HCT116 (cell line): ENCODE measurements around the gene CRYGN. TPM values are rescaled to one million over a fixed set of nuclear protein-coding genes. Genes with fewer than 3 reads are reported as not detected.

Experiments
- ATAC-seq: fragments of 200-7000 bp; cut with Tn5 transposase; 2 replicates; pipeline ENCODE4 v1.9.1; 2020; ENCODE audit warnings: mild to moderate bottlenecking, moderate library complexity
- BruUV-seq: library from RNA; stranded (reverse); fragments of 400-500 nt; replicated peaks from 2 replicates; lab custom pipeline; 2021; lab: Mats Ljungman, UMichigan
- CTCF ChIA-PET: fragments of 300-600 bp; sonication (Branson Sonifier 250); formaldehyde crosslinking; loops from one replicate; lab custom pipeline; 2021; ENCODE audit warnings: antibody characterized with exemption; lab: Charles Lee
- POLR2A ChIA-PET: fragments of 300-600, 350-600 bp; sonication (Branson Sonifier 250); formaldehyde crosslinking; loops from one replicate; lab custom pipeline; 2021; ENCODE audit warnings: antibody characterized with exemption; lab: Charles Lee
- RAD21 ChIA-PET, 2 experiments: fragments of 300-600 bp; sonication (Branson Sonifier 250); formaldehyde crosslinking; loops; one replicate each; lab custom pipeline; 2023; ENCODE audit warnings: low total read pairs in 2 of 2; ENCODE audit not compliant: uncharacterized antibody in 2 of 2, unreplicated experiment in 2 of 2, low non-redundant PET in 1 of 2; lab: Charles Lee
- DNase-seq: peaks from one replicate; pipeline ENCODE4 v3.0.0-alpha.2; 2010; ENCODE audit warnings: low read depth, low spot score
- H2AFZ ChIP-seq: fragments of 200-600 bp; shearing (Covaris generic), sonication (generic); 2 replicates; pipeline ENCODE4 v1.6.1; 2017; ENCODE audit warnings: low read depth, mixed run types, mixed read lengths, antibody characterized with exemption, low read length; ENCODE audit not compliant: poor library complexity, severe bottlenecking
- H3K27ac ChIP-seq: 2 replicates; pipeline ENCODE4 v1.5.1; 2012; ENCODE audit warnings: low read depth, low read length
- H3K27me3 ChIP-seq: fragments of 200-600 bp; sonication (generic); 2 replicates; pipeline ENCODE4 v1.6.1; 2016; ENCODE audit warnings: mixed run types, low read length, mixed read lengths; ENCODE audit not compliant: insufficient read depth
- H3K36me3 ChIP-seq, 2 experiments: fragments of 200-500 bp in 1 of 2; fragments of 200-600 bp in 1 of 2; sonication (Bioruptor generic) in 1 of 2; sonication (generic) in 1 of 2; 2 replicates each; pipeline versions ENCODE4 v1.5.1 to v1.6.1; 2014 to 2016; ENCODE audit warnings: low read length in 2 of 2, inconsistent platforms in 1 of 2, mixed read lengths in 1 of 2, mixed run types in 1 of 2; ENCODE audit not compliant: insufficient read depth in 2 of 2, control insufficient read depth in 1 of 2
- H3K4me1 ChIP-seq, 2 experiments: fragments of 200-600 bp in 1 of 2; sonication (generic) in 1 of 2; 2 replicates each; pipeline versions ENCODE4 v1.5.1 to v1.6.1; 2012 to 2017; ENCODE audit warnings: low read length in 2 of 2, inconsistent platforms in 1 of 2, mild to moderate bottlenecking in 1 of 2, mixed read lengths in 1 of 2, mixed run types in 1 of 2, moderate library complexity in 1 of 2; ENCODE audit not compliant: insufficient read depth in 2 of 2, control insufficient read depth in 1 of 2
- H3K4me2 ChIP-seq: fragments of 200-600 bp; sonication (generic); 2 replicates; pipeline ENCODE4 v1.6.1; 2017; ENCODE audit warnings: mixed run types, low read length, mixed read lengths
- H3K4me3 ChIP-seq, 2 experiments: fragments of 200-600 bp in 1 of 2; sonication (generic) in 1 of 2; replicated peaks in 1 of 2; 2 replicates each; pipeline ENCODE4 v1.5.1; 2011 to 2016; ENCODE audit warnings: low read length in 2 of 2, control low read depth in 1 of 2, low read depth in 1 of 2, mild to moderate bottlenecking in 1 of 2, mixed read lengths in 1 of 2, mixed run types in 1 of 2
- H3K79me2 ChIP-seq: fragments of 200-600 bp; sonication (generic); 2 replicates; pipeline ENCODE4 v1.6.1; 2017; ENCODE audit warnings: mild to moderate bottlenecking, mixed run types, low read length, moderate library complexity, mixed read lengths; ENCODE audit not compliant: insufficient read depth
- H3K9ac ChIP-seq: fragments of 200-600 bp; sonication (generic); 2 replicates; pipeline ENCODE4 v1.6.1; 2016; ENCODE audit warnings: low read length, mixed read lengths
- H3K9me2 ChIP-seq: fragments of 200-600 bp; sonication (generic), shearing (Covaris generic); 2 replicates; pipeline ENCODE4 v1.6.1; 2017; ENCODE audit warnings: mixed run types, mild to moderate bottlenecking, moderate library complexity; ENCODE audit not compliant: insufficient read depth
- H3K9me3 ChIP-seq, 2 experiments: fragments of 200-500 bp in 1 of 2; fragments of 200-600 bp in 1 of 2; sonication (Bioruptor generic) in 1 of 2; sonication (generic) in 1 of 2; 2 replicates each; pipeline ENCODE4 v1.6.1; 2014 to 2017; ENCODE audit warnings: low read length in 2 of 2, mixed read lengths in 2 of 2, inconsistent platforms in 1 of 2, low read depth in 1 of 2, mild to moderate bottlenecking in 1 of 2, mixed run types in 1 of 2, moderate library complexity in 1 of 2; ENCODE audit not compliant: control insufficient read depth in 1 of 2, insufficient read depth in 1 of 2
- H4K20me1 ChIP-seq: fragments of 200-600 bp; sonication (generic), shearing (Covaris generic); 2 replicates; pipeline ENCODE4 v1.6.1; 2017; ENCODE audit warnings: mixed run types, mild to moderate bottlenecking, moderate library complexity; ENCODE audit not compliant: insufficient read depth
- CEBPB ChIP-seq: IDR thresholded peaks from 2 replicates; pipeline ENCODE4 v1.6.1; 2012; ENCODE audit warnings: low read depth
- EZH2 ChIP-seq: fragments of 200-600 bp; sonication (generic); IDR thresholded peaks from 2 replicates; pipeline ENCODE4 v1.6.1; 2017; ENCODE audit warnings: antibody characterized with exemption, mixed run types
- EZH2phosphoT487 ChIP-seq: fragments of 200-600 bp; IDR thresholded peaks from 2 replicates; pipeline ENCODE4 v1.6.1; 2018; ENCODE audit warnings: antibody characterized with exemption, borderline replicate concordance
- POLR2A ChIP-seq: IDR thresholded peaks from 2 replicates; pipeline ENCODE4 v1.7.0; 2011; ENCODE audit warnings: borderline replicate concordance; ENCODE audit not compliant: insufficient read depth, insufficient read length; ENCODE audit errors: extremely low read depth
- POLR2AphosphoS5 ChIP-seq: IDR thresholded peaks from 2 replicates; pipeline ENCODE4 v1.6.1; 2011; ENCODE audit warnings: mild to moderate bottlenecking, low read depth, low read length, moderate library complexity
- RAD21 ChIP-seq: IDR thresholded peaks from 2 replicates; pipeline ENCODE4 v1.6.1; 2012; ENCODE audit warnings: low read depth, mild to moderate bottlenecking
- SP1 ChIP-seq: IDR thresholded peaks from 2 replicates; pipeline ENCODE4 v1.6.1; 2012; ENCODE audit warnings: low read depth
- YY1 ChIP-seq: IDR thresholded peaks from 2 replicates; pipeline ENCODE4 v1.6.1; 2011; ENCODE audit warnings: low read length, low read depth, moderate library complexity, mild to moderate bottlenecking; ENCODE audit not compliant: insufficient replicate concordance; ENCODE audit errors: extremely low read depth
- ZFX ChIP-seq: fragments of 450-650 bp; IDR thresholded peaks from 2 replicates; pipeline ENCODE4 v1.6.1; 2017
- ZNF274 ChIP-seq: fragments of 200-500 bp; sonication (Bioruptor generic); IDR thresholded peaks from 2 replicates; pipeline ENCODE4 v1.6.1; 2014; ENCODE audit warnings: mild to moderate bottlenecking, low read depth, low read length, inconsistent platforms
- intact Hi-C: fragments of 100-400 bp; cut with micrococcal nuclease; formaldehyde crosslinking; loops from 2 replicates; pipeline ENCODE4 v1.10.0; 2022
- total RNA-seq: library from RNA; stranded (reverse); gene quantifications from one replicate; pipeline ENCODE4 v1.2.1, GENCODE V29; 2021; ENCODE audit not compliant: unreplicated experiment
- TF ChIP-seq, protein P1 (sequence below): IDR thresholded peaks from 2 replicates; pipeline ENCODE4 v1.6.1; 2012
- TF ChIP-seq, protein P2 (sequence below): IDR thresholded peaks from 2 replicates; pipeline ENCODE4 v1.6.1; 2011; ENCODE audit warnings: mild to moderate bottlenecking, low read length, moderate library complexity; ENCODE audit not compliant: insufficient replicate concordance; ENCODE audit errors: extremely low read depth

The CRYGN gene
- total RNA-seq, 1 experiment from 2014 or later, result not detected

DNA sequence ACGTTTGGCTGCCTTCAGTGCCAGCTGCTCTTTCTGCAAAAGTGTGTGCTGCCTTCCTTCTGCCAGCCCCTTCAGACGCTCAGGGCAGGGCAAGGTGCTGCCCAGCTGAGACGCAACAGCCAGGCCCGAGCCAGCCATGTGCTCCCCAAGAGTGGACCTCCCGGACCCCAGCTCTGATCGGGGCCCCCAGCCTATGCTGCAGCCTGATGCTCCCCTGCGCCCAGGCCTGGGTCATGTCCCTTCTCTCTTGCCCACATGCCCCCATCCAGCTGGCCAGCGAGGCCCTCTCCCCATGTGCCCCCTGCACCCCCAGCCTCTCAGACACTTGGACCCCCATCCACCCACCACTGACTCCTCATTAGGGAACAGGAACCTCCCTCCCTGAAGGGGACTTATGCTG is 47.9 kb downstream of the CRYGN start:
- ChIA-PET CTCF (no interaction called here), POLR2A (no interaction called here), RAD21 (no interaction called here)
- H3K79me2 ChIP-seq, result no peaks in the 10 kb centered on the region
- BruUV-seq, result no TSS peak
- peaks cover 0 to 14% of the 10 kb centered on the region in 2 experiments; a peak in 2 of 4 replicates for H3K4me1 ChIP-seq
- H3K27me3 ChIP-seq, result no peaks in the 10 kb centered on the region
- no peaks in the 10 kb centered on the region for H3K36me3 ChIP-seq
- H4K20me1 ChIP-seq, result no peaks in the 10 kb centered on the region
- DNase-seq (no peak), ATAC-seq (no peak)
- no peak overlapping the region for H3K9ac ChIP-seq
- H3K27ac ChIP-seq, result no peak overlapping the region
- no peak overlapping the region for H2AFZ ChIP-seq
- intact Hi-C loops, result no loop called here
- H3K9me3 ChIP-seq, result no peaks in the 10 kb centered on the region
- TF ChIP-seq ZNF274, result no peak
- TF ChIP-seq SP1, result no peak
- TF ChIP-seq CEBPB, result no peak
- no peak for TF ChIP-seq POLR2A
- TF ChIP-seq YY1, result no peak
- no peak for TF ChIP-seq ZFX
- TF ChIP-seq RAD21, result no peak
- TF ChIP-seq EZH2, result no peak
- TF ChIP-seq, protein P1, sequence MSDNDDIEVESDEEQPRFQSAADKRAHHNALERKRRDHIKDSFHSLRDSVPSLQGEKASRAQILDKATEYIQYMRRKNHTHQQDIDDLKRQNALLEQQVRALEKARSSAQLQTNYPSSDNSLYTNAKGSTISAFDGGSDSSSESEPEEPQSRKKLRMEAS, result no peak
- TF ChIP-seq EZH2phosphoT487, result no peak
- TF ChIP-seq POLR2AphosphoS5, result no peak
- TF ChIP-seq, protein P2, sequence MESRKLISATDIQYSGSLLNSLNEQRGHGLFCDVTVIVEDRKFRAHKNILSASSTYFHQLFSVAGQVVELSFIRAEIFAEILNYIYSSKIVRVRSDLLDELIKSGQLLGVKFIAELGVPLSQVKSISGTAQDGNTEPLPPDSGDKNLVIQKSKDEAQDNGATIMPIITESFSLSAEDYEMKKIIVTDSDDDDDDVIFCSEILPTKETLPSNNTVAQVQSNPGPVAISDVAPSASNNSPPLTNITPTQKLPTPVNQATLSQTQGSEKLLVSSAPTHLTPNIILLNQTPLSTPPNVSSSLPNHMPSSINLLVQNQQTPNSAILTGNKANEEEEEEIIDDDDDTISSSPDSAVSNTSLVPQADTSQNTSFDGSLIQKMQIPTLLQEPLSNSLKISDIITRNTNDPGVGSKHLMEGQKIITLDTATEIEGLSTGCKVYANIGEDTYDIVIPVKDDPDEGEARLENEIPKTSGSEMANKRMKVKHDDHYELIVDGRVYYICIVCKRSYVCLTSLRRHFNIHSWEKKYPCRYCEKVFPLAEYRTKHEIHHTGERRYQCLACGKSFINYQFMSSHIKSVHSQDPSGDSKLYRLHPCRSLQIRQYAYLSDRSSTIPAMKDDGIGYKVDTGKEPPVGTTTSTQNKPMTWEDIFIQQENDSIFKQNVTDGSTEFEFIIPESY, result no peak
- TF ChIP-seq, all 23 proteins: peak for 0
- no peaks in the 10 kb centered on the region for H3K9me2 ChIP-seq
- no peak overlapping the region for H3K4me2 ChIP-seq
- no peak overlapping the region for H3K4me3 ChIP-seq
